Neutrophil (primary cell): ENCODE data around the gene GSTK1.

Experiments
- H3K27ac ChIP-seq: fragments of 200-600 bp; sonication (generic); 2 replicates; pipeline ENCODE4 v1.5.1; 2016; ENCODE audit warnings: mild to moderate bottlenecking, moderate library complexity
- H3K27me3 ChIP-seq: fragments of 200-600 bp; sonication (generic); 2 replicates; pipeline ENCODE4 v1.6.0; 2016; ENCODE audit warnings: mild to moderate bottlenecking
- H3K36me3 ChIP-seq: fragments of 200-600 bp; sonication (generic); 2 replicates; pipeline ENCODE4 v1.5.1; 2017
- H3K4me1 ChIP-seq, 2 experiments: fragments of 200-600 bp in 1 of 2; sonication (generic) in 1 of 2; 1 replicate in 1 of 2; 2 replicates in 1 of 2; pipeline versions ENCODE4 v1.5.1 to v1.6.1; 2013 to 2016; ENCODE audit warnings: low read depth in 1 of 2, low read length in 1 of 2, mild to moderate bottlenecking in 1 of 2, moderate library complexity in 1 of 2; ENCODE audit not compliant: control insufficient read depth in 1 of 2, insufficient read depth in 1 of 2
- H3K4me3 ChIP-seq, 2 experiments: fragments of 200-600 bp in 1 of 2; sonication (generic) in 1 of 2; 1 replicate in 1 of 2; 2 replicates in 1 of 2; pipeline ENCODE4 v1.5.1; 2013 to 2016; ENCODE audit warnings: low read depth in 1 of 2, low read length in 1 of 2, mild to moderate bottlenecking in 1 of 2, moderate library complexity in 1 of 2
- H3K9me3 ChIP-seq: fragments of 200-600 bp; sonication (generic); 2 replicates; pipeline ENCODE4 v1.5.1; 2016
- CTCF ChIP-seq: fragments of 200-600 bp; sonication (generic); IDR thresholded peaks from 2 replicates; pipeline ENCODE4 v1.5.1; 2016; ENCODE audit warnings: antibody characterized with exemption

GSTK1 gene

GRCh38 chr7:143281529-143281928 lies 18.3 kb downstream of the GSTK1 start:
- H3K27me3 ChIP-seq = no peaks in the 10 kb centered on the region
- H3K4me3 ChIP-seq = no peak overlapping the region
- no peak overlapping the region for H3K27ac ChIP-seq
- TF ChIP-seq CTCF = no peak
- H3K36me3 ChIP-seq = no peaks in the 10 kb centered on the region
- no peaks in the 10 kb centered on the region for H3K4me1 ChIP-seq
- no peaks in the 10 kb centered on the region for H3K9me3 ChIP-seq

- TF ChIP-seq CTCF = no peak
- H3K36me3 ChIP-seq = no peaks in the 10 kb centered on the region
- H3K4me1 ChIP-seq = no peaks in the 10 kb centered on the region
- H3K9me3 ChIP-seq = no peaks in the 10 kb centered on the region
- no peaks in the 10 kb centered on the region for H3K27me3 ChIP-seq
- no peak overlapping the region for H3K27ac ChIP-seq
- H3K4me3 ChIP-seq = no peak overlapping the region
Observed at GRCh38 chr7:143282124-143282523, 18.9 kb downstream of the GSTK1 start.

GRCh38 chr7:143283381-143283780 lies 20.1 kb downstream of the GSTK1 start:
- no peaks in the 10 kb centered on the region for H3K36me3 ChIP-seq
- H3K4me1 ChIP-seq = peaks cover 6% of the 10 kb centered on the region in 2 experiments
- no peak for TF ChIP-seq CTCF
- H3K27ac ChIP-seq = no peak overlapping the region
- H3K4me3 ChIP-seq = no peak overlapping the region
- H3K27me3 ChIP-seq = no peaks in the 10 kb centered on the region
- H3K9me3 ChIP-seq = no peaks in the 10 kb centered on the region

- TF ChIP-seq CTCF = no peak
- Histone ChIP-seq H3K9me3 (no peaks in the 10 kb centered on the region), H3K36me3 (no peaks in the 10 kb centered on the region), H3K4me3 (no peak within 1 kb of the TSS), H3K27me3 (no peaks in the 10 kb centered on the region), H3K4me1 (peaks cover 18 to 21% of the 10 kb centered on the region in 2 experiments), H3K27ac (no peak within 1 kb of the TSS)
Observed at GRCh38 chr7:143284591-143285469, 21.6 kb downstream of the GSTK1 start, which contains the start of gene TMEM139. Gene TMEM139, plus strand, starts transcription at chr7:143284958. Its CDS starts 1,000 bp downstream, at chr7:143285958.

- Histone ChIP-seq H3K4me1 (peaks cover 24 to 26% of the 10 kb centered on the region in 2 experiments), H3K9me3 (no peaks in the 10 kb centered on the region), H3K4me3 (no peak overlapping the region), H3K27ac (no peak overlapping the region), H3K27me3 (no peaks in the 10 kb centered on the region), H3K36me3 (no peaks in the 10 kb centered on the region)
- TF ChIP-seq CTCF = no peak
Observed at GRCh38 chr7:143285470-143285778, 22.2 kb downstream of the GSTK1 start.
